H9 (cell line): ENCODE data around the gene NOS1AP. TPM values are rescaled to one million over a fixed set of nuclear protein-coding genes. Genes with fewer than 3 reads are reported as not detected.

Experiments
- DNase-seq: peaks from one replicate; pipeline ENCODE4 v3.0.0-alpha.2; 2017
- H2AFZ ChIP-seq: one replicate; pipeline ENCODE4 v1.6.1; 2013; ENCODE audit warnings: mild to moderate bottlenecking, low read length, control low read depth, moderate library complexity
- H2AK5ac ChIP-seq: 2 replicates; pipeline ENCODE4 v1.6.1; 2013; ENCODE audit warnings: low read length, control low read depth, mixed read lengths; ENCODE audit not compliant: insufficient read length
- H2BK120ac ChIP-seq: one replicate; pipeline ENCODE4 v1.6.1; 2013; ENCODE audit warnings: low read depth, mild to moderate bottlenecking, low read length, control low read depth, inconsistent platforms; ENCODE audit not compliant: poor library complexity, severe bottlenecking
- H2BK12ac ChIP-seq: 2 replicates; pipeline ENCODE4 v1.6.1; 2013; ENCODE audit warnings: low read length, control low read depth, mixed read lengths, low read depth; ENCODE audit not compliant: insufficient read length
- H2BK15ac ChIP-seq: 2 replicates; pipeline ENCODE4 v1.6.1; 2013; ENCODE audit warnings: low read depth, low read length, control low read depth
- H2BK20ac ChIP-seq: one replicate; pipeline ENCODE4 v1.6.1; 2013; ENCODE audit warnings: low read depth, mild to moderate bottlenecking, low read length, control low read depth, inconsistent platforms; ENCODE audit not compliant: poor library complexity, severe bottlenecking
- H2BK5ac ChIP-seq: 2 replicates; pipeline ENCODE4 v1.6.1; 2013; ENCODE audit warnings: low read length, control low read depth, mixed read lengths; ENCODE audit not compliant: insufficient read length
- H3K14ac ChIP-seq: 2 replicates; pipeline ENCODE4 v1.6.1; 2013; ENCODE audit warnings: low read length, control low read depth; ENCODE audit not compliant: insufficient read depth
- H3K18ac ChIP-seq: 2 replicates; pipeline ENCODE4 v1.6.1; 2013; ENCODE audit warnings: low read depth, mild to moderate bottlenecking, mixed read lengths, low read length, control low read depth; ENCODE audit not compliant: insufficient read length
- H3K23ac ChIP-seq: 2 replicates; pipeline ENCODE4 v1.6.1; 2013; ENCODE audit warnings: low read length, control low read depth, mixed read lengths, low read depth; ENCODE audit not compliant: insufficient read length
- H3K23me2 ChIP-seq: 2 replicates; pipeline ENCODE4 v1.6.1; 2013; ENCODE audit warnings: low read depth, mild to moderate bottlenecking, mixed read lengths, low read length, control low read depth; ENCODE audit not compliant: insufficient read length, poor library complexity, severe bottlenecking
- H3K27ac ChIP-seq: 2 replicates; pipeline ENCODE4 v1.5.1; 2013; ENCODE audit warnings: low read length, control low read depth, mixed read lengths, low read depth; ENCODE audit not compliant: insufficient read length
- H3K27me3 ChIP-seq: 2 replicates; pipeline ENCODE4 v1.6.1; 2013; ENCODE audit warnings: low read length, control low read depth, inconsistent platforms; ENCODE audit not compliant: insufficient read depth
- H3K4ac ChIP-seq: 2 replicates; pipeline ENCODE4 v1.6.1; 2013; ENCODE audit warnings: low read depth, mild to moderate bottlenecking, control low read depth, inconsistent platforms, low read length, moderate library complexity
- H3K4me1 ChIP-seq: 2 replicates; pipeline ENCODE4 v1.6.1; 2013; ENCODE audit warnings: low read length, control low read depth, inconsistent platforms; ENCODE audit not compliant: insufficient read depth
- H3K4me2 ChIP-seq: 2 replicates; pipeline ENCODE4 v1.6.1; 2013; ENCODE audit warnings: low read length, control low read depth, mixed read lengths; ENCODE audit not compliant: insufficient read length, insufficient read depth
- H3K56ac ChIP-seq: 2 replicates; pipeline ENCODE4 v1.6.1; 2013; ENCODE audit warnings: low read depth, mild to moderate bottlenecking, mixed read lengths, low read length, control low read depth; ENCODE audit not compliant: insufficient read length
- H3K79me1 ChIP-seq: 2 replicates; pipeline ENCODE4 v1.6.1; 2013; ENCODE audit warnings: low read depth, mild to moderate bottlenecking, moderate library complexity, low read length, control low read depth, inconsistent platforms; ENCODE audit not compliant: insufficient read depth, poor library complexity, severe bottlenecking
- H3K79me2 ChIP-seq: 2 replicates; pipeline ENCODE4 v1.6.1; 2013; ENCODE audit warnings: low read length, control low read depth, inconsistent platforms; ENCODE audit not compliant: insufficient read depth
- H3K9ac ChIP-seq: 2 replicates; pipeline ENCODE4 v1.6.1; 2013; ENCODE audit warnings: low read length, control low read depth, mixed read lengths; ENCODE audit not compliant: insufficient read length; ENCODE audit errors: extremely low read depth
- H3K9me3 ChIP-seq: one replicate; pipeline ENCODE4 v1.6.1; 2013; ENCODE audit warnings: low read depth, low read length, inconsistent platforms; ENCODE audit not compliant: control insufficient read depth
- H3T11ph ChIP-seq: one replicate; pipeline ENCODE4 v1.6.1; 2013; ENCODE audit warnings: mild to moderate bottlenecking, low read length, control low read depth, inconsistent platforms
- H4K20me1 ChIP-seq: one replicate; pipeline ENCODE4 v1.6.1; 2013; ENCODE audit not compliant: control insufficient read depth, insufficient read length, insufficient read depth
- H4K5ac ChIP-seq: 2 replicates; pipeline ENCODE4 v1.6.1; 2013; ENCODE audit warnings: low read depth, mild to moderate bottlenecking, mixed read lengths, low read length, control low read depth; ENCODE audit not compliant: insufficient read length
- H4K8ac ChIP-seq: replicated peaks from 2 replicates; pipeline ENCODE4 v1.6.1; 2013; ENCODE audit warnings: low read length, control low read depth, mixed read lengths, low read depth; ENCODE audit not compliant: insufficient read length
- H4K91ac ChIP-seq: 2 replicates; pipeline ENCODE4 v1.6.1; 2013; ENCODE audit warnings: low read depth, mild to moderate bottlenecking, moderate library complexity, mixed read lengths, low read length, control low read depth; ENCODE audit not compliant: insufficient read length
- H3K27ac Mint-ChIP-seq, 3 experiments: 2 replicates in 2 of 3; 3 replicates in 1 of 3; pipeline ENCODE4 v1.8.0; 2020 to 2021; ENCODE audit warnings: mixed read lengths in 3 of 3, mild to moderate bottlenecking in 1 of 3, moderate library complexity in 1 of 3
- H3K27me3 Mint-ChIP-seq: 2 replicates; pipeline ENCODE4 v1.8.0; 2021; ENCODE audit warnings: low read depth, mild to moderate bottlenecking, moderate library complexity, mixed read lengths
- H3K36me3 Mint-ChIP-seq, 3 experiments: 2 replicates in 2 of 3; 3 replicates in 1 of 3; pipeline ENCODE4 v1.8.0; 2020 to 2021; ENCODE audit warnings: low read depth in 3 of 3, mixed read lengths in 3 of 3; ENCODE audit not compliant: insufficient read depth in 1 of 3
- H3K4me1 Mint-ChIP-seq, 2 experiments: 2 replicates each; pipeline ENCODE4 v1.8.0; 2020; ENCODE audit warnings: mixed read lengths in 2 of 2
- H3K4me3 Mint-ChIP-seq, 2 experiments: 2 replicates in 1 of 2; 3 replicates in 1 of 2; pipeline ENCODE4 v1.8.0; 2020 to 2021; ENCODE audit warnings: mild to moderate bottlenecking in 2 of 2, mixed read lengths in 2 of 2, moderate library complexity in 1 of 2
- H3K9me3 Mint-ChIP-seq, 2 experiments: 2 replicates in 1 of 2; 3 replicates in 1 of 2; pipeline ENCODE4 v1.8.0; 2020; ENCODE audit warnings: mild to moderate bottlenecking in 2 of 2, mixed read lengths in 2 of 2, moderate library complexity in 1 of 2
- WGBS: extraction: QIAGEN DNeasy Blood & Tissue Kit; methylation state at CpG from one replicate; pipeline ENCODE4 v1.1.7; 2013; ENCODE audit warnings: missing lambda C conversion rate, low lambda C conversion rate, mixed read lengths; ENCODE audit not compliant: insufficient read length; ENCODE audit errors: extremely low coverage; 5-methylcytosine and 5-hydroxymethylcytosine counted together
- total RNA-seq: library from RNA; stranded (reverse); gene quantifications from 2 replicates; pipeline ENCODE4 v1.2.1, GENCODE V29; 2021
- TF ChIP-seq, protein P1 (sequence below): fragments of 200-600 bp; sonication (generic); conservative IDR thresholded peaks from 3 replicates; pipeline ENCODE4 v1.8.0; 2021; ENCODE audit warnings: antibody characterized with exemption, mild to moderate bottlenecking

Gene NOS1AP
- total RNA-seq, 1 experiment from 2014 or later, result 8.4 TPM

DNA sequence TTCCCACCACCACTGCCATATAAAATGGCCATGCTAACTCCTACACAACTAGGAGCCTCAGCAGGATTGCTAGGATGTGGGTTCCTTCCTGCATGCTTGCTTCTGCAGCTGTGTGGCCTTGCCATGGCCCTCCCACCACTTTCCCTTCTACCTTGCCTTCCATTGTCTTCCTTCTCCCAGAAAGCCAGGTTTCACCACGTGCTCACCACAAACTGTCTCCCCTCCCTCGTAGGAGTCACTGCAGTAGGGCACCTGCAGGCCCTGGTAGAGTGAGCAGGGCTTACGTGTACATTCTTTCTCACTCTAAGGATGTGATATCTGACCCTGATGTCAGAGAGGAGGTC, 315.8 kb downstream of the NOS1AP start:
- H3T11ph ChIP-seq, result no peak overlapping the region
- H3K23me2 ChIP-seq, result no peaks in the 10 kb centered on the region
- H3K79me2 ChIP-seq, result no peaks in the 10 kb centered on the region
- no peaks in the 10 kb centered on the region; the same call in none of the 2 replicates for H3K27me3 Mint-ChIP-seq
- no peak overlapping the region for H4K5ac ChIP-seq
- no peak overlapping the region for H3K4ac ChIP-seq
- H2BK20ac ChIP-seq, result no peak overlapping the region
- no peak overlapping the region for H2BK15ac ChIP-seq
- no peaks in the 10 kb centered on the region for H3K9me3 Mint-ChIP-seq
- no peak overlapping the region for H3K23ac ChIP-seq
- no peak overlapping the region for H2BK120ac ChIP-seq
- H2BK12ac ChIP-seq, result no peak overlapping the region
- H3K56ac ChIP-seq, result no peak overlapping the region
- H4K20me1 ChIP-seq, result no peaks in the 10 kb centered on the region
- no peaks in the 10 kb centered on the region for H3K79me1 ChIP-seq
- H3K27ac Mint-ChIP-seq, result peak overlapping the region in 1 of 3 experiments; percentile 89; a peak in 2 of 7 replicates
- H3K27ac ChIP-seq, result no peak overlapping the region
- no peak overlapping the region for H3K18ac ChIP-seq
- no peak overlapping the region for H4K8ac ChIP-seq
- H3K9me3 ChIP-seq, result no peaks in the 10 kb centered on the region
- WGBS, result no CpG with 5 or more reads among the region's 3 CpGs
- no peak overlapping the region for H3K4me3 Mint-ChIP-seq
- DNase-seq, result no peak
- H3K4me1 ChIP-seq, result no peaks in the 10 kb centered on the region
- no peak overlapping the region for H2BK5ac ChIP-seq
- H2AK5ac ChIP-seq, result no peak overlapping the region
- TF ChIP-seq, protein P1, sequence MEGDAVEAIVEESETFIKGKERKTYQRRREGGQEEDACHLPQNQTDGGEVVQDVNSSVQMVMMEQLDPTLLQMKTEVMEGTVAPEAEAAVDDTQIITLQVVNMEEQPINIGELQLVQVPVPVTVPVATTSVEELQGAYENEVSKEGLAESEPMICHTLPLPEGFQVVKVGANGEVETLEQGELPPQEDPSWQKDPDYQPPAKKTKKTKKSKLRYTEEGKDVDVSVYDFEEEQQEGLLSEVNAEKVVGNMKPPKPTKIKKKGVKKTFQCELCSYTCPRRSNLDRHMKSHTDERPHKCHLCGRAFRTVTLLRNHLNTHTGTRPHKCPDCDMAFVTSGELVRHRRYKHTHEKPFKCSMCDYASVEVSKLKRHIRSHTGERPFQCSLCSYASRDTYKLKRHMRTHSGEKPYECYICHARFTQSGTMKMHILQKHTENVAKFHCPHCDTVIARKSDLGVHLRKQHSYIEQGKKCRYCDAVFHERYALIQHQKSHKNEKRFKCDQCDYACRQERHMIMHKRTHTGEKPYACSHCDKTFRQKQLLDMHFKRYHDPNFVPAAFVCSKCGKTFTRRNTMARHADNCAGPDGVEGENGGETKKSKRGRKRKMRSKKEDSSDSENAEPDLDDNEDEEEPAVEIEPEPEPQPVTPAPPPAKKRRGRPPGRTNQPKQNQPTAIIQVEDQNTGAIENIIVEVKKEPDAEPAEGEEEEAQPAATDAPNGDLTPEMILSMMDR, result no peak
- no peak overlapping the region for H2AFZ ChIP-seq
- H3K4me2 ChIP-seq, result no peak overlapping the region
- H3K4me1 Mint-ChIP-seq, result peaks cover 22 to 25% of the 10 kb centered on the region in 2 experiments
- H3K36me3 Mint-ChIP-seq, result peaks cover 8 to 23% (median 18%) of the 10 kb centered on the region in 3 experiments; a peak in 6 of 7 replicates
- no peak overlapping the region for H3K9ac ChIP-seq
- H3K14ac ChIP-seq, result no peak overlapping the region
- no peak overlapping the region for H4K91ac ChIP-seq
- no peaks in the 10 kb centered on the region for H3K27me3 ChIP-seq
